Activated naive CD4-positive, alpha-beta T cell treated with anti-CD3 and anti-CD28 coated beads for 36 hours (primary cell): Measurements from ENCODE around the gene KMT2C. TPM values are rescaled to one million over a fixed set of nuclear protein-coding genes. Genes with fewer than 3 reads are reported as not detected.
A peak's percentile ranks its signal among the peaks of the same experiment; 100 is the strongest.
"Not testable (repeated sequence)": the region's sequence is repeated elsewhere in the genome, so short reads cannot be mapped to it uniquely, and the experiment has no call there.

Experiments
- CTCF ChIA-PET: fragments of 350-600 bp; sonication (Branson Sonifier 250); formaldehyde crosslinking; loops from one replicate; lab custom pipeline; 2021; ENCODE audit warnings: antibody characterized with exemption; lab: Charles Lee
- DNase-seq: peaks from one replicate; pipeline ENCODE4 v3.0.0-alpha.2; 2020
- H3K27ac Mint-ChIP-seq: one replicate; pipeline ENCODE4 v1.8.0; 2021; ENCODE audit warnings: mild to moderate bottlenecking, mixed read lengths
- H3K27me3 Mint-ChIP-seq: one replicate; pipeline ENCODE4 v1.8.0; 2021; ENCODE audit warnings: low read depth, mixed read lengths
- H3K36me3 Mint-ChIP-seq: one replicate; pipeline ENCODE4 v1.8.0; 2021; ENCODE audit warnings: low read depth, mixed read lengths
- H3K4me1 Mint-ChIP-seq: one replicate; pipeline ENCODE4 v1.8.0; 2021; ENCODE audit warnings: low read depth, mixed read lengths
- H3K4me3 Mint-ChIP-seq: one replicate; pipeline ENCODE4 v1.8.0; 2021; ENCODE audit warnings: mild to moderate bottlenecking, moderate library complexity, mixed read lengths
- H3K9me3 Mint-ChIP-seq: one replicate; pipeline ENCODE4 v1.8.0; 2021; ENCODE audit warnings: mixed read lengths
- intact Hi-C: fragments of 100-400 bp; cut with micrococcal nuclease; formaldehyde crosslinking; loops from one replicate; pipeline ENCODE4 v1.15.1; 2023
- total RNA-seq, 2 experiments: library from RNA; stranded (reverse); gene quantifications; one replicate each; pipeline ENCODE4 v1.2.3, GENCODE V29; 2021

KMT2C gene
- total RNA-seq, 2 experiments from 2014 or later, result 33.8 to 36.1 TPM

GRCh38 chr7:152386136-152386764 is 49.6 kb downstream of the KMT2C start:
- H3K9me3 Mint-ChIP-seq, H3K27ac Mint-ChIP-seq, DNase-seq, H3K27me3 Mint-ChIP-seq, intact Hi-C loops, H3K4me3 Mint-ChIP-seq, CTCF ChIA-PET, H3K36me3 Mint-ChIP-seq: not testable (repeated sequence)
- H3K4me1 Mint-ChIP-seq, result peaks cover 18% of the 10 kb centered on the region

DNA sequence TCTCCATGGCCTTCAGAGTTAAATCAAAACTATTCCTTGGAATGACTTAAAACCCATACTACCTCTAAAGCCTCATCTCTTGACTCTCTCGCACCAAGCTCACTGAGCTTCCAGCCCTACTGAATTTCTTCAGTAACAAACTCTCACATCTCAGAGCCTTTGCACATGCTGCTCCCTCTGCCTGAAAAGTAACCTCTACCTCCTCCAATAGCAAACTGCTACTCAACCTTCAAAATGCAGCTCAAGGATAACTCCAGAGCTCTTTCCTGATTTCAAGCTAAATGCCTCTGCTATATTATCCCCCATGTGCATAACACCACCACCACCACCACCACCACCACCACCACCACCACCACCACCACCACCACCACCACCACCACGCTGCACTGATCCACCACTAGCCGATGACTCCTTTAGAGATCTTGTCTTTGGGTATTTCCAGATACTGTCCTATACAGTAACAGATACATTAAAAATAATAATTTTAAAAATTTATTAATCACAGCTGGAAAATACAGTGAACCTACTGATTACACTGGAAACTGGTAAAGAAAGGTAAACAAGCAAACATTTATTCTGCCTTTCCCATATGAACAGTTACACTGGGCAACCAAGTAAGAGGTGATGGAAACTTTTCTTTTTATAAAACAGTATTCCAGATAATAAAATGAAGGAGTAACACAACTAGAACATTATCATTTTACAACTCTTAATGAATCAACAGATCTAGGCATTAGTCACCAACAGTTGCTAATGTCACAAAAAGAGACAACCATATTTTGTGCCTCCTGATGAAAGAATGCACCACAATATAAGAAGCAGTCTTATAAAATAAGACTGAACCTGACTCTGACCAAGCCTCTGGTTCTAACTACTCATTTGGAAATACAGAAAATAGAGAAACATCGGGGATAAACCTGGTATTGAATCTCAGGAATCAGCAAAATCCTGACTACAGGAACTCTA is 51.3 kb downstream of the KMT2C start:
- H3K27ac Mint-ChIP-seq, H3K27me3 Mint-ChIP-seq, CTCF ChIA-PET, DNase-seq, H3K4me3 Mint-ChIP-seq, H3K9me3 Mint-ChIP-seq, H3K36me3 Mint-ChIP-seq: not testable (repeated sequence)
- peaks cover 19% of the 10 kb centered on the region for H3K4me1 Mint-ChIP-seq
- intact Hi-C loops, result loop anchor here (5.0 kb wide), 1 partner anchor 38 kb away; no protein-coding TSS in a partner anchor

DNA sequence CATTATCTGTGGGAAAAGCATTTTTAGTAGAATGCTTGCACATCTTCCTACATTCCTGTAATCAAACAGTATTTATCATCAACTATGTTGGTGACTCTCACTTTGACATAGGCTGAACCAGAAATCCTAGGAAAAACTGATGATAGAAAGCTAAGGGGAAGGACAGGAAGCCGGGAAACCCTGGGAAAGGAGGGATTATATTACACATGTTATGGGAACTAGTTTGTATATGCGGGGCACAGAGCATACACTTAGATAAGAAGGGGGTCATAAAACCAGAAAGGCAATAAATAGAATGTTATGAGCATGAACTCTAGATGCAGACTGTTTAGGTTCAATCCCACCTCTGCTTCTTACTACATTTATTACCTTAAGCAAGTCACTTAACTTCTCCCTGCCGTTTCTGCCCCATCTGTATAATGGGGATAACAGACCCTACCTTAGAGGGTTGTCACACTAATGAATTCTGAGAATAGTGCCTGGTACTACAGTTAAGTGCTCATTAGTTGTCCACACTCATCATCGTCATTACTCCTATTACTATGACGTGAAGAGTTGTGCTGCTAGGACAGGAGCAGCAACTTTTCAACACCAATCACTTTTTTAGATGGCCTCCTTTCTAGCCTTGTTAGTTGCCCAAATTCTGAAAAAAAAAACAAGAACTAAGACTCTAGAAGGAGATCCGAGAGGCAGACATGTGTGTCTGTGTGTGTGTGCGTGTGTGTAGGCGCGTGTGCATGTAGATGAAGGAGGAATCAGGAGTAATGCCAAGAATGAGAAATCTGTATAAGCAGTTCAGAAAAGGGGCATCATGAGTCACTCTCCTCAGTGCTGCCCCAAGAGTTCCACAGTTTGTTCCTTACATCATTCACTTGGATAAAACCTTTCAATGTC is 52.2 kb downstream of the KMT2C start:
- H3K27me3 Mint-ChIP-seq, result no peaks in the 10 kb centered on the region
- no peaks in the 10 kb centered on the region for H3K9me3 Mint-ChIP-seq
- intact Hi-C loops, result loop anchor here (5.0 kb wide), 1 partner anchor 39 kb away; no protein-coding TSS in a partner anchor

DNA sequence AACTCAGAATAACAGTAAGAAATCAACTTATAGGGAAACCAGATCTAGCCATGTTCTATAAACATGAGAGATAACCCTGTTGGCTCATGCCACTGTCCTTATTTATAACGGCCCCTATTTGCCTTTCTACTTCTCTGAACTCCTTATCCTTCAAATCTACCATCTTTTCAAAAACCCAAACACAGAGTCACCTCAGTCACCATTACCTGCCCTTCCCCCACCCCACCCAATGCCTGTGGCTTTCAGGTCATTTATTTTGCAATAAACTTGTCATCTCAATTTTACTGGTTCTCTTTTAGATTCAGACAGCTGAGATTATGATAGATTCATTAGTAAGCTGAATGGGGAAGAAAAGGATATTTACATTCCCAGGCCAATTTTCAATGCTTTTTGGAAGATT is 53.6 kb downstream of the KMT2C start:
- Mint-ChIP-seq H3K4me1 (peaks cover 27% of the 10 kb centered on the region), H3K4me3 (no peak overlapping the region), H3K27ac (no peak overlapping the region), H3K27me3 (no peaks in the 10 kb centered on the region), H3K9me3 (peaks cover 4% of the 10 kb centered on the region), H3K36me3 (peaks cover 4% of the 10 kb centered on the region)
- CTCF ChIA-PET, result no interaction called here
- intact Hi-C loops, result loop anchor here (5.0 kb wide), 1 partner anchor 40 kb away; no protein-coding TSS in a partner anchor
- DNase-seq, result peak; percentile 37

More for the DNA sequence above, 52.2 kb downstream of the KMT2C start:
- no peak overlapping the region for H3K4me3 Mint-ChIP-seq
- peaks cover 25% of the 10 kb centered on the region for H3K4me1 Mint-ChIP-seq
- CTCF ChIA-PET, result interaction anchor here (0.6 kb wide), 1 partner anchor 141 kb away, joined by 3 read pairs; no protein-coding TSS in a partner anchor
- no peaks in the 10 kb centered on the region for H3K36me3 Mint-ChIP-seq
- DNase-seq, result peak; percentile 38
- H3K27ac Mint-ChIP-seq, result no peak overlapping the region

DNA sequence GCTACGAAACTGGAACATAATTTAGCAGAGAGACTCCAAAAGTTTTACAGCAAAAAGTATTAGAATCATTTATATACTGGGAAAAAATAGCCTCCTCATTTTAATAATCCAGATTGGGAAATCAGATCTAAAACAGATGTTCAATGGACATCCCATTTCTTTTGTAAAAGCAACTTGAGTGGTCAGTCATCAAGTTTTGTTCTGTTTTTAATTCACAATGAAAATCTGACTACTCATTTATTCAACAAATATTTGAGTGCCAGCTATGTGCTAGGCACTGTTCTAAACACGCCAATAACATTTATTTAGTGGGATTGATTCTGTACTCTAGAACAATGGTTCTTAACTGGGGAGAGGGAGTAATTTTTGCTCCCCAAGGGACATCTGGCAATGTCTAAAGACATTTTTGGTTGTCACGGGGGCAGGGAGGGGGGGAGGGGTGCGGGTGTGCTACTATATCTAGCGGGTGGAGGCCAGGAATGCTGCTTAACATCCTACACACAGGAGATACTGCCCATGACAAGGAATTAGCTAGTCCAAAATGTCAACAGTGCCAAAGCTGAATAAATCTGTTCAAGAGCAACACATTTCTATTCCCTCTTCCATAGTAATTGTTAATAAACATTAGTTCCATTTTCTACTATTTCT is 54.7 kb downstream of the KMT2C start:
- H3K4me1 Mint-ChIP-seq, result peaks cover 29% of the 10 kb centered on the region
- CTCF ChIA-PET, H3K9me3 Mint-ChIP-seq, H3K36me3 Mint-ChIP-seq, H3K27ac Mint-ChIP-seq, H3K27me3 Mint-ChIP-seq, H3K4me3 Mint-ChIP-seq, DNase-seq: not testable (repeated sequence)
- intact Hi-C loops, result loop anchor here (5.0 kb wide), 1 partner anchor 41 kb away; no protein-coding TSS in a partner anchor

- CTCF ChIA-PET, H3K36me3 Mint-ChIP-seq, H3K9me3 Mint-ChIP-seq, DNase-seq, intact Hi-C loops, H3K27me3 Mint-ChIP-seq, H3K27ac Mint-ChIP-seq, H3K4me3 Mint-ChIP-seq: not testable (repeated sequence)
- H3K4me1 Mint-ChIP-seq, result peaks cover 31% of the 10 kb centered on the region
Measured at GRCh38 chr7:152378497-152378896, 57.3 kb downstream of the KMT2C start.

GRCh38 chr7:152376716-152377484 is 58.9 kb downstream of the KMT2C start:
- H3K36me3 Mint-ChIP-seq, H3K27ac Mint-ChIP-seq, H3K4me3 Mint-ChIP-seq, DNase-seq, H3K27me3 Mint-ChIP-seq, CTCF ChIA-PET, H3K9me3 Mint-ChIP-seq, intact Hi-C loops: not testable (repeated sequence)
- H3K4me1 Mint-ChIP-seq, result peaks cover 37% of the 10 kb centered on the region

- Mint-ChIP-seq H3K9me3 (peaks cover 4% of the 10 kb centered on the region), H3K4me3 (no peak overlapping the region), H3K4me1 (peaks cover 46% of the 10 kb centered on the region), H3K27ac (no peak overlapping the region), H3K36me3 (peaks cover 14% of the 10 kb centered on the region), H3K27me3 (no peaks in the 10 kb centered on the region)
- intact Hi-C loops, result no loop called here
- CTCF ChIA-PET, result no interaction called here
- DNase-seq, result no peak
Measured at GRCh38 chr7:152370297-152370696, 65.5 kb downstream of the KMT2C start.

DNA sequence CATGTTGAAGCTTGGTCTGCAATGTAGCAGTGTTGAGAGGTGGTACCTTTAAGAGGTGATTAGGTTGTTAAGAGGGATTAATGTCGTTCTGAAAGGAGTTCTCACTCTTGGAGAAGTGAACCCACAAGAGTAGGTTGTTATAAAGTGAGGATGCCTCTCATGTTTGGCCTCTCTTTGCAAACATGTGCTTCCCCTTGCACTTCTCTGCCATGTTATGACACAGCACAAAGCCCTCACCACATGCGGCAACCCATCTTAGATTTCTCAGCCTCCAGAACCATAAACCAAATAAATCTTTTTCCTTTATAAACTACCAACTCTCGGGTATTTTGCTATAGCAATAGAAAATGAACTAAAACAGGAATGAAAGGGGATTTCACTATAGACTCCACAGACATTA is 66.3 kb downstream of the KMT2C start:
- no peak for DNase-seq
- Mint-ChIP-seq H3K4me3 (no peak overlapping the region), H3K36me3 (peaks cover 14% of the 10 kb centered on the region), H3K4me1 (peaks cover 46% of the 10 kb centered on the region), H3K9me3 (peaks cover 4% of the 10 kb centered on the region), H3K27ac (peak overlapping the region; percentile 32), H3K27me3 (no peaks in the 10 kb centered on the region)
- CTCF ChIA-PET, result interaction anchor here (0.6 to 1.2 kb wide), 2 partner anchors 11 to 584 kb away, joined by 3 to 4 read pairs; no protein-coding TSS in a partner anchor
- intact Hi-C loops, result no loop called here

DNA sequence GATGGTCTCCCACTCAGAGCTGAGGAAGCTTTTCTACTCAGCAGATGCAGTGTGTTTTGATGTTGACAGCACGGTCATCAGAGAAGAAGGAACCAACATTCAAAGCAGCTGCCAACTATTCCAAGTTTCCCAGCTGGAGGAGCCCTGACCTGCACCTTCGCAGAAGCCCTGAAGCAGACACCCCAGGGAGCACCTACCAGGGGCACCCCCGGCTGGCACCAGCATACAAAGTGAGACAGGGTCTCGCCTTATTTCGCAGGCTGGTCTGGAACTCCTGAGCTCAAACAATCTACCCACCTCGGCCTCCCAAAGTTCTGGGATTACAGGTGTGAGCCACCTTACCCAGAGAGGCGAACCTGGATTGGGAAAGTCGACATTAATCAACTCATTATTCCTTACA is 68.6 kb downstream of the KMT2C start:
- Mint-ChIP-seq H3K4me3 (no peak overlapping the region), H3K4me1 (peaks cover 58% of the 10 kb centered on the region), H3K27me3 (no peaks in the 10 kb centered on the region), H3K27ac (no peak overlapping the region), H3K9me3 (peaks cover 4% of the 10 kb centered on the region), H3K36me3 (peaks cover 14% of the 10 kb centered on the region)
- CTCF ChIA-PET, result interaction anchor here (1.3 kb wide), 1 partner anchor 30 kb away, joined by 3 read pairs; no protein-coding TSS in a partner anchor
- intact Hi-C loops, result no loop called here
- no peak for DNase-seq

- H3K27me3 Mint-ChIP-seq, result no peaks in the 10 kb centered on the region
- no peak for DNase-seq
- H3K4me1 Mint-ChIP-seq, result peaks cover 58% of the 10 kb centered on the region
- no peak overlapping the region for H3K4me3 Mint-ChIP-seq
- peaks cover 12% of the 10 kb centered on the region for H3K36me3 Mint-ChIP-seq
- no peak overlapping the region for H3K27ac Mint-ChIP-seq
- CTCF ChIA-PET, result interaction anchor here (1.3 kb wide), 1 partner anchor 29 kb away, joined by 3 read pairs; no protein-coding TSS in a partner anchor
- intact Hi-C loops, result no loop called here
- peaks cover 3% of the 10 kb centered on the region for H3K9me3 Mint-ChIP-seq
Measured at GRCh38 chr7:152366662-152367061, 69.1 kb downstream of the KMT2C start.
